HCT116 (cell line): ENCODE measurements around the gene AFP. TPM values are rescaled to one million over a fixed set of nuclear protein-coding genes. Genes with fewer than 3 reads are reported as not detected.

Experiments
- ATAC-seq: fragments of 200-7000 bp; cut with Tn5 transposase; 2 replicates; pipeline ENCODE4 v1.9.1; 2020; ENCODE audit warnings: mild to moderate bottlenecking, moderate library complexity
- BruUV-seq: library from RNA; stranded (reverse); fragments of 400-500 nt; replicated peaks from 2 replicates; lab custom pipeline; 2021; lab: Mats Ljungman, UMichigan
- CTCF ChIA-PET: fragments of 300-600 bp; sonication (Branson Sonifier 250); formaldehyde crosslinking; loops from one replicate; lab custom pipeline; 2021; ENCODE audit warnings: antibody characterized with exemption; lab: Charles Lee
- POLR2A ChIA-PET: fragments of 300-600, 350-600 bp; sonication (Branson Sonifier 250); formaldehyde crosslinking; loops from one replicate; lab custom pipeline; 2021; ENCODE audit warnings: antibody characterized with exemption; lab: Charles Lee
- RAD21 ChIA-PET, 2 experiments: fragments of 300-600 bp; sonication (Branson Sonifier 250); formaldehyde crosslinking; loops; one replicate each; lab custom pipeline; 2023; ENCODE audit warnings: low total read pairs in 2 of 2; ENCODE audit not compliant: uncharacterized antibody in 2 of 2, unreplicated experiment in 2 of 2, low non-redundant PET in 1 of 2; lab: Charles Lee
- DNase-seq: peaks from one replicate; pipeline ENCODE4 v3.0.0-alpha.2; 2010; ENCODE audit warnings: low read depth, low spot score
- H2AFZ ChIP-seq: fragments of 200-600 bp; shearing (Covaris generic), sonication (generic); 2 replicates; pipeline ENCODE4 v1.6.1; 2017; ENCODE audit warnings: low read depth, mixed run types, mixed read lengths, antibody characterized with exemption, low read length; ENCODE audit not compliant: poor library complexity, severe bottlenecking
- H3K27ac ChIP-seq: 2 replicates; pipeline ENCODE4 v1.5.1; 2012; ENCODE audit warnings: low read depth, low read length
- H3K27me3 ChIP-seq: fragments of 200-600 bp; sonication (generic); 2 replicates; pipeline ENCODE4 v1.6.1; 2016; ENCODE audit warnings: mixed run types, low read length, mixed read lengths; ENCODE audit not compliant: insufficient read depth
- H3K36me3 ChIP-seq, 2 experiments: fragments of 200-500 bp in 1 of 2; fragments of 200-600 bp in 1 of 2; sonication (Bioruptor generic) in 1 of 2; sonication (generic) in 1 of 2; 2 replicates each; pipeline versions ENCODE4 v1.5.1 to v1.6.1; 2014 to 2016; ENCODE audit warnings: low read length in 2 of 2, inconsistent platforms in 1 of 2, mixed read lengths in 1 of 2, mixed run types in 1 of 2; ENCODE audit not compliant: insufficient read depth in 2 of 2, control insufficient read depth in 1 of 2
- H3K4me1 ChIP-seq, 2 experiments: fragments of 200-600 bp in 1 of 2; sonication (generic) in 1 of 2; 2 replicates each; pipeline versions ENCODE4 v1.5.1 to v1.6.1; 2012 to 2017; ENCODE audit warnings: low read length in 2 of 2, inconsistent platforms in 1 of 2, mild to moderate bottlenecking in 1 of 2, mixed read lengths in 1 of 2, mixed run types in 1 of 2, moderate library complexity in 1 of 2; ENCODE audit not compliant: insufficient read depth in 2 of 2, control insufficient read depth in 1 of 2
- H3K4me2 ChIP-seq: fragments of 200-600 bp; sonication (generic); 2 replicates; pipeline ENCODE4 v1.6.1; 2017; ENCODE audit warnings: mixed run types, low read length, mixed read lengths
- H3K4me3 ChIP-seq, 2 experiments: fragments of 200-600 bp in 1 of 2; sonication (generic) in 1 of 2; replicated peaks in 1 of 2; 2 replicates each; pipeline ENCODE4 v1.5.1; 2011 to 2016; ENCODE audit warnings: low read length in 2 of 2, control low read depth in 1 of 2, low read depth in 1 of 2, mild to moderate bottlenecking in 1 of 2, mixed read lengths in 1 of 2, mixed run types in 1 of 2
- H3K79me2 ChIP-seq: fragments of 200-600 bp; sonication (generic); 2 replicates; pipeline ENCODE4 v1.6.1; 2017; ENCODE audit warnings: mild to moderate bottlenecking, mixed run types, low read length, moderate library complexity, mixed read lengths; ENCODE audit not compliant: insufficient read depth
- H3K9ac ChIP-seq: fragments of 200-600 bp; sonication (generic); 2 replicates; pipeline ENCODE4 v1.6.1; 2016; ENCODE audit warnings: low read length, mixed read lengths
- H3K9me2 ChIP-seq: fragments of 200-600 bp; sonication (generic), shearing (Covaris generic); 2 replicates; pipeline ENCODE4 v1.6.1; 2017; ENCODE audit warnings: mixed run types, mild to moderate bottlenecking, moderate library complexity; ENCODE audit not compliant: insufficient read depth
- H3K9me3 ChIP-seq, 2 experiments: fragments of 200-500 bp in 1 of 2; fragments of 200-600 bp in 1 of 2; sonication (Bioruptor generic) in 1 of 2; sonication (generic) in 1 of 2; 2 replicates each; pipeline ENCODE4 v1.6.1; 2014 to 2017; ENCODE audit warnings: low read length in 2 of 2, mixed read lengths in 2 of 2, inconsistent platforms in 1 of 2, low read depth in 1 of 2, mild to moderate bottlenecking in 1 of 2, mixed run types in 1 of 2, moderate library complexity in 1 of 2; ENCODE audit not compliant: control insufficient read depth in 1 of 2, insufficient read depth in 1 of 2
- H4K20me1 ChIP-seq: fragments of 200-600 bp; sonication (generic), shearing (Covaris generic); 2 replicates; pipeline ENCODE4 v1.6.1; 2017; ENCODE audit warnings: mixed run types, mild to moderate bottlenecking, moderate library complexity; ENCODE audit not compliant: insufficient read depth
- ATF3 ChIP-seq: IDR thresholded peaks from 2 replicates; pipeline ENCODE4 v1.6.1; 2012
- CBX3 ChIP-seq: IDR thresholded peaks from 2 replicates; pipeline ENCODE4 v1.6.1; 2012; ENCODE audit warnings: low read depth
- CTCF ChIP-seq, 3 experiments: fragments of 200-600 bp in 1 of 3; sonication (generic) in 1 of 3; IDR thresholded peaks in 2 of 3; conservative IDR thresholded peaks in 1 of 3; 2 replicates each; pipeline ENCODE4 v1.5.1; 2012 to 2017; ENCODE audit warnings: low read depth in 2 of 3, low read length in 2 of 3, antibody characterized with exemption in 1 of 3, borderline replicate concordance in 1 of 3, control low read depth in 1 of 3, mild to moderate bottlenecking in 1 of 3, mixed read lengths in 1 of 3, mixed run types in 1 of 3, moderate library complexity in 1 of 3; ENCODE audit not compliant: insufficient read depth in 1 of 3
- EGR1 ChIP-seq: IDR thresholded peaks from 2 replicates; pipeline ENCODE4 v1.6.1; 2012; ENCODE audit warnings: low read depth
- EZH2 ChIP-seq: fragments of 200-600 bp; sonication (generic); IDR thresholded peaks from 2 replicates; pipeline ENCODE4 v1.6.1; 2017; ENCODE audit warnings: antibody characterized with exemption, mixed run types
- EZH2phosphoT487 ChIP-seq: fragments of 200-600 bp; IDR thresholded peaks from 2 replicates; pipeline ENCODE4 v1.6.1; 2018; ENCODE audit warnings: antibody characterized with exemption, borderline replicate concordance
- FOSL1 ChIP-seq: IDR thresholded peaks from 2 replicates; pipeline ENCODE4 v1.6.1; 2012; ENCODE audit warnings: low read depth
- POLR2A ChIP-seq: IDR thresholded peaks from 2 replicates; pipeline ENCODE4 v1.7.0; 2011; ENCODE audit warnings: borderline replicate concordance; ENCODE audit not compliant: insufficient read depth, insufficient read length; ENCODE audit errors: extremely low read depth
- RAD21 ChIP-seq: IDR thresholded peaks from 2 replicates; pipeline ENCODE4 v1.6.1; 2012; ENCODE audit warnings: low read depth, mild to moderate bottlenecking
- SIN3A ChIP-seq: IDR thresholded peaks from 2 replicates; pipeline ENCODE4 v1.6.1; 2012; ENCODE audit warnings: low read depth
- SP1 ChIP-seq: IDR thresholded peaks from 2 replicates; pipeline ENCODE4 v1.6.1; 2012; ENCODE audit warnings: low read depth
- YY1 ChIP-seq: IDR thresholded peaks from 2 replicates; pipeline ENCODE4 v1.6.1; 2011; ENCODE audit warnings: low read length, low read depth, moderate library complexity, mild to moderate bottlenecking; ENCODE audit not compliant: insufficient replicate concordance; ENCODE audit errors: extremely low read depth
- ZFX ChIP-seq: fragments of 450-650 bp; IDR thresholded peaks from 2 replicates; pipeline ENCODE4 v1.6.1; 2017
- ZNF274 ChIP-seq: fragments of 200-500 bp; sonication (Bioruptor generic); IDR thresholded peaks from 2 replicates; pipeline ENCODE4 v1.6.1; 2014; ENCODE audit warnings: mild to moderate bottlenecking, low read depth, low read length, inconsistent platforms
- intact Hi-C: fragments of 100-400 bp; cut with micrococcal nuclease; formaldehyde crosslinking; loops from 2 replicates; pipeline ENCODE4 v1.10.0; 2022
- total RNA-seq: library from RNA; stranded (reverse); gene quantifications from one replicate; pipeline ENCODE4 v1.2.1, GENCODE V29; 2021; ENCODE audit not compliant: unreplicated experiment
- TF ChIP-seq, protein P1 (sequence below): IDR thresholded peaks from 2 replicates; pipeline ENCODE4 v1.6.1; 2012; ENCODE audit warnings: low read depth

AFP gene
- total RNA-seq, 1 experiment from 2014 or later = 1.6 TPM

- Histone ChIP-seq H3K79me2 (no peaks in the 10 kb centered on the region), H3K27ac (no peak overlapping the region), H4K20me1 (no peaks in the 10 kb centered on the region), H3K9me3 (no peaks in the 10 kb centered on the region), H3K4me3 (no peak overlapping the region)
- intact Hi-C loops = no loop called here
- RAD21 ChIA-PET = no interaction called here
- TF ChIP-seq SIN3A = no peak
- TF ChIP-seq FOSL1 = no peak
- no peak for TF ChIP-seq YY1
- no peak for TF ChIP-seq ZFX
- no peak for TF ChIP-seq CBX3
- TF ChIP-seq EGR1 = no peak
- no peak for TF ChIP-seq SP1
- TF ChIP-seq, all 23 proteins: peak for 0
- Histone ChIP-seq H3K9me2 (no peaks in the 10 kb centered on the region), H3K4me2 (no peak overlapping the region), H3K4me1 (no peaks in the 10 kb centered on the region), H3K9ac (no peak overlapping the region), H3K27me3 (no peaks in the 10 kb centered on the region), H2AFZ (no peak overlapping the region), H3K36me3 (no peaks in the 10 kb centered on the region)
- ChIA-PET CTCF (interaction anchor here (2.1 kb wide), 1 partner anchor 16 kb away, joined by 6 read pairs; no protein-coding TSS in a partner anchor), POLR2A (no interaction called here)
- BruUV-seq = no TSS peak
- ATAC-seq (no peak), DNase-seq (no peak)
Measured at GRCh38 chr4:73429826-73430587, 6.0 kb upstream of the AFP start.

DNA sequence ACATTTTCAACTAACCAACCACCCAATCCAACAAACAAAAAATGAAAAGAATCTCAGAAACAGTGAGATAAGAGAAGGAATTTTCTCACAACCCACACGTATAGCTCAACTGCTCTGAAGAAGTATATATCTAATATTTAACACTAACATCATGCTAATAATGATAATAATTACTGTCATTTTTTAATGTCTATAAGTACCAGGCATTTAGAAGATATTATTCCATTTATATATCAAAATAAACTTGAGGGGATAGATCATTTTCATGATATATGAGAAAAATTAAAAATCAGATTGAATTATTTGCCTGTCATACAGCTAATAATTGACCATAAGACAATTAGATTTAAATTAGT is 4.2 kb upstream of the AFP start:
- CTCF ChIA-PET = interaction anchor here (1.3 kb wide), 1 partner anchor 14 kb away, joined by 6 read pairs; no protein-coding TSS in a partner anchor
- H2AFZ ChIP-seq = no peak overlapping the region
- POLR2A ChIA-PET = no interaction called here
- BruUV-seq = no TSS peak
- H3K27ac ChIP-seq = no peak overlapping the region
- no peak overlapping the region for H3K9ac ChIP-seq
- H3K36me3 ChIP-seq = no peaks in the 10 kb centered on the region
- no peaks in the 10 kb centered on the region for H3K79me2 ChIP-seq
- no peaks in the 10 kb centered on the region for H3K27me3 ChIP-seq
- no peaks in the 10 kb centered on the region for H3K9me3 ChIP-seq
- intact Hi-C loops = no loop called here
- no peaks in the 10 kb centered on the region for H3K4me1 ChIP-seq
- H3K4me2 ChIP-seq = no peak overlapping the region
- ATAC-seq (no peak), DNase-seq (no peak)
- H4K20me1 ChIP-seq = no peaks in the 10 kb centered on the region
- H3K9me2 ChIP-seq = no peaks in the 10 kb centered on the region
- no peak overlapping the region for H3K4me3 ChIP-seq
- RAD21 ChIA-PET = no interaction called here
- TF ChIP-seq ATF3 (no peak), CTCF (IDR thresholded peaks at IDR 0.05 in 2 of 3, conservative IDR thresholded peaks at IDR 0.05 in 1 of 3; ENCODE audit: borderline replicate concordance in 1 of 3, insufficient read depth in 1 of 3, low read depth in 2 of 3, low read length in 2 of 3) (no peak), EZH2 (no peak), POLR2A (no peak), EZH2phosphoT487 (no peak), ZNF274 (no peak), RAD21 (no peak), YY1 (no peak)
- TF ChIP-seq, protein P1, sequence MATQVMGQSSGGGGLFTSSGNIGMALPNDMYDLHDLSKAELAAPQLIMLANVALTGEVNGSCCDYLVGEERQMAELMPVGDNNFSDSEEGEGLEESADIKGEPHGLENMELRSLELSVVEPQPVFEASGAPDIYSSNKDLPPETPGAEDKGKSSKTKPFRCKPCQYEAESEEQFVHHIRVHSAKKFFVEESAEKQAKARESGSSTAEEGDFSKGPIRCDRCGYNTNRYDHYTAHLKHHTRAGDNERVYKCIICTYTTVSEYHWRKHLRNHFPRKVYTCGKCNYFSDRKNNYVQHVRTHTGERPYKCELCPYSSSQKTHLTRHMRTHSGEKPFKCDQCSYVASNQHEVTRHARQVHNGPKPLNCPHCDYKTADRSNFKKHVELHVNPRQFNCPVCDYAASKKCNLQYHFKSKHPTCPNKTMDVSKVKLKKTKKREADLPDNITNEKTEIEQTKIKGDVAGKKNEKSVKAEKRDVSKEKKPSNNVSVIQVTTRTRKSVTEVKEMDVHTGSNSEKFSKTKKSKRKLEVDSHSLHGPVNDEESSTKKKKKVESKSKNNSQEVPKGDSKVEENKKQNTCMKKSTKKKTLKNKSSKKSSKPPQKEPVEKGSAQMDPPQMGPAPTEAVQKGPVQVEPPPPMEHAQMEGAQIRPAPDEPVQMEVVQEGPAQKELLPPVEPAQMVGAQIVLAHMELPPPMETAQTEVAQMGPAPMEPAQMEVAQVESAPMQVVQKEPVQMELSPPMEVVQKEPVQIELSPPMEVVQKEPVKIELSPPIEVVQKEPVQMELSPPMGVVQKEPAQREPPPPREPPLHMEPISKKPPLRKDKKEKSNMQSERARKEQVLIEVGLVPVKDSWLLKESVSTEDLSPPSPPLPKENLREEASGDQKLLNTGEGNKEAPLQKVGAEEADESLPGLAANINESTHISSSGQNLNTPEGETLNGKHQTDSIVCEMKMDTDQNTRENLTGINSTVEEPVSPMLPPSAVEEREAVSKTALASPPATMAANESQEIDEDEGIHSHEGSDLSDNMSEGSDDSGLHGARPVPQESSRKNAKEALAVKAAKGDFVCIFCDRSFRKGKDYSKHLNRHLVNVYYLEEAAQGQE = no peak
